HG02610 (cell line): Measurements from ENCODE around the gene RSPH3.
"Not testable (repeated sequence)": the region's sequence is repeated elsewhere in the genome, so short reads cannot be mapped to it uniquely, and the experiment has no call there.

ENCODE experiments used
- ATAC-seq: cut with Tn5 transposase; IDR thresholded peaks from one replicate; pipeline ENCODE4 v1.9.1; 2021; ENCODE audit warnings: mild to moderate bottlenecking, moderate library complexity; ENCODE audit not compliant: unreplicated experiment

The RSPH3 gene

DNA sequence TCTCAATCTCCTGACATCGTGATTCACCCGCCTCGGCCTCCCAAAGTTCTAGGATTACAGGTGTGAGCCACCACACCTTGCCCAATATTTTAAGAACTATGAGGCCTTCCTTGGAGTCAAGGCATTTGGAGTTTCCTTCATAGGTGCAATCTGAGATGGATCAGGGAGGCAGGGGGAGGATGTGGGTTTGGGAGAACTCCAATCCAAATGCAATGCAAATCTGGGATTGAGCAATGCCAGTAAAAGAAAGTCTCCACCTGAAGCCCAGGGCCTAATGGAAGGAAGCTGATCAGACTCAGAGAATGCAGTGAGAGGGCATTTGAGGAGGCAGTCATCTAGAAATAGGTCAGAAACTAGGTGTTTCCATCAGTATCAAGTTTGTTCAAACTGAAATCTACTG is 21.2 kb downstream of the RSPH3 start:
- no peak for ATAC-seq

DNA sequence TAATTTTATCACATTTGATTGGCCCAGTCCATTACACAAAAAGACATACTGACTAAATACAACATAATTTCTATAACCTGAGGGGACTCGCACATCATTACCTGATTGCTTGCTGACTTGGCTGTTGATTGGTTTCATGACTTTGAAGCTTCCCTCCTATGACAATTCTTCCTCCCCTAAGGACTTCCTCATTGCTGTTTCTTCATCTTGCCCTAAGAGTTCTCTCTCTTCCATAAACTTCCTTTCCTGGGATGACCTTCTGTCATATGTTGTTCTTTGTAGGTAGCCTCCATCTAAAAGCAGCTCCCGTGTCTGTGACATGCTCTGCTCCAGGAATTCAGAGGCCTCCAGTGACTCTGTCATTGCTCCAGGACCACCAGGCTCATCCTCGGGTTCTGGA is 22.6 kb downstream of the RSPH3 start:
- ATAC-seq: no peak

DNA sequence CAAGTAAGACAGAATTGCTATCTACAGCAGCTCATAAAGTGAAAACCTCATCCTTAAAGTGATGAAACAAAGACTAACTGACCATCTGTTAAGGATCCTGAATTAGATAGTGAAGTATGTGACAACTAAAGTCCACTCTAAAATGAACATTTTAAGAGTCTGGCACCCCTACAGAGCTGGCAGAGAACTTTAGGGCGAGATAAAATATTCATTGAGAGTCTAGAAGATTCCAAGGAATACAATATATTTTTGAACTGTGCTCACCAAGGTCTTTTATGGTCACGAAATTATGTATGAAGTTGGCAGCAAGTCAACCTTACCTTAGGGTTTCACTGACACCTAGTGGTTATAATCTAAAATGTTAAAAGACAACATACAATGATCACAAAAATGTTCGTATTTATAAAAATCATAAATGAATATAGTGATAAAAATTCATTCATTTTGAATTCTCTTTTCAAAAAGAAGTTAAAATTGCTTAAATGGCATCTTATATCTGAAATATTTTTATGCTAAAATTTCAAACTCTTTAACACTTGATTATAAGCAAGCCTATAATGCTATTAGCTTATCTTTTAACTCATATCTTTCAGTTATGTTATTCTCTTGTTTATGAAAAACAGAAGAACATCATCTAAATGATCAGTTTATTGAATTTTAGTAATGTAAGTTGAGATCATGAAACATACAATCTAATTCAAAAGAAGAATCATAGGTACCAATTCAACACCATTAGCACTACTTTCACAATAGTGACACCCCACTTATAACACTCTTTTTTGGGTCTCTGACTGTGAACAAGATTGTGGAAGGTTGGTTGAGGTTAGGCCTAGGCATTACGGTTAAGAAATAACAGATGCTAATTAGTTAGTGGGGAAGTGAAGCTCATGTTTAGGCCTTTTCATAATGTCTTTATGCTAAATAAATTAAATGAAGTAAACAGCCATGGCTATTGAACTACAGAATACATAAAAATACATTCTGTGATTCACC is 27.5 kb downstream of the RSPH3 start:
- ATAC-seq: no peak

DNA sequence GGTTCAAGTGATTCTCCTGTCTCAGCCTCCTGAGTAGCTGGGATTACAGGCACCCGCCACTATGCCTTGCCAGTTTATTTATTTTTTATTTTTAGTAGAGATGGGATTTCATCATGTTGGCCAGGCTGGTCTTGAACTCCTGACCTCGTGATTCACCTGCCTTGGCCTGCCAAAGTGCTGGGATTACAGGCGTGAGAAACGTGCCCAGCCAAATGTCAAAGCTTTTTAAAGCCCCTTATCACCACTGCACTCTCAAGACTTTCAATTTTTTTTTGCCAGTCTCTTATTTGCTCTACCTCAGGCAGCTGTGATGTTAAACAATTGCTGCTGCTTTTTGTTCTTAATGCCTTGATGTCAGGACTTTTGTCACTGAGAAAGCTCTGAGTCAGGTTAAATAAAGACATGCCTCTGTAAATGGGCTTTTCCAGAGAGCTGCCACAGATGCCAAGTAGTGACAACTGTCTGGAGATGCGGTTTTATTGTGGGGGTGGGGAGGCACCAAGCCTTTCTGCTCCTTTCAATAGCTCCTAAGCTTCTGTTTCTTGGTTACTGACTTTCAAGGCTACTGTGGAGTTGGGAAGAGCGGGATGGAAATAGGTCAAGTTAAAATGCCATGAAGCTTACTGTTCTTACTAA is 29.2 kb downstream of the RSPH3 start:
- no peak for ATAC-seq

DNA sequence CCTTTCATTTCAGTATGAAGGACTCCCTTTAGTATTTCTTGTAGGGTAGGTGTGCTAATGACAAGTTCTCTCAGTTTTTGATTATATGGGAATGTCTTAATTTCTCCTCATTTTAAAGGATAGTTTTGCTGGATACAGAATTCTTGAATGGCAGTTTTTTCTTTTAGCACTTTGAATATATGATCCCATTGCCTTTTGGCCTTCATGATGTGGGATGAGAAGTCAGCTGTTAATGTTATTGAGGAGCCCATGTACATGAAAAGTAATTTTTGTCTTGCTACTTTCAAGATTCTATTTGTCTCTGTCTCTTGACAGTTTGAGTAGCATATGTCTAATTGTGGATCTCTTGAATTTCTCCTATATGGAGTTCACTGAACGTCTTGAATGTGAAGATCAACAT is 30.9 kb downstream of the RSPH3 start:
- ATAC-seq: no peak

DNA sequence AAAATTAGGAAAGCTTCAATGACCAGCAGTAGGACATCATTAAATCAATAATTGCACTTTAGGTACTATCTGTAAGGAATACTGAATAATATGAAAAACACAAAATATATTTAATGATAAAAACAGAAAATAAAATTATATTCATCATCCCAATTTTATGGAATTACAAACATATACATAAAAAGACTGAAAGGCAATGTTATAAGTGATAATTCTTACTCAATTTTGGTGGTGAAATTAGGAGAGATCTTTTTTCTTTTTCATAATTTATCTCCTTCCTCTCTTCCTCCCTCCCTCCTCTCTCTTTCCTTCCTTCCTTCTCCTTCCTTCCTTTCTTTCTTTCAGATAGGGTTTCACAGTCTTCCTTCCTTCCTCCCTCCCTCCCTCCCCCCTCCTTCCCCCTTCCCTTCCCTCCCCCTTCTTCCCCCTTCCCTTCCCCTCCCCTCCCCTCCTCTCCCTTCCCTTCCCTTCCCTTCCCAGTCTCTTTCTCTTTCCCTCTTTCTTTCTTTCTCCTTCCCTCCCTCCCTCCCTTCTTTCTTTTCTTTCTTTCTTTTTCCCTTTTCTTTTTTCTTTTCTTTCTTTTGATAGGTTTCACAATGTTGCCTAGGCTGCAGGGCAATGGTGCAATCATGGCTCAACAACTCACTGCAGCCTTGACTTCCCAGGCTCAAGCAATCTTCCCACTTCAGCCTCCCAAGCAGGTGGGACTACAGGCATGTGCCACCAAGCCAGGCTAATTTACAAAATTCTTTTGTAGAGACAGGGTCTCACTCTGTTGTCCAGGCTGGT is 36.8 kb downstream of the RSPH3 start:
- ATAC-seq: no peak

DNA sequence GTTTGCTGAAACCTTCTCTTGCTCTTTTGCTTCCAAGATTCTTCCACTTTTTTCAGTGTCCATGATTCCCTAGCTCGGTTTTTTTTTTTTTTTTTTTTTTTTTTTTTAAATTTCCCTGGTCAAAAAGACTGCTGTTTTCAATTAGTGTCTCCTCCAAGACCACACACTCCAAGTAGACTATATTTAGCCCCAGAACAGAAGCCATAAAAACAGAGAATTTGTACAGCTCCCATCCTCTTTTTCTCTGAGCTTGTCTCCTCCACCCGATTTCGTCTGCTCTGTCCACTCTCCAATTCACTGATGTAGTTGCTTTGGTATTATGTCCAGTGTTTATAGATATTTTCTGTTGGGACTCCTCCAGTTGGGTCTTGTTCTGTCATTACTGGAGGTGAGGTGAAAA is 37.6 kb downstream of the RSPH3 start:
- no peak for ATAC-seq

DNA sequence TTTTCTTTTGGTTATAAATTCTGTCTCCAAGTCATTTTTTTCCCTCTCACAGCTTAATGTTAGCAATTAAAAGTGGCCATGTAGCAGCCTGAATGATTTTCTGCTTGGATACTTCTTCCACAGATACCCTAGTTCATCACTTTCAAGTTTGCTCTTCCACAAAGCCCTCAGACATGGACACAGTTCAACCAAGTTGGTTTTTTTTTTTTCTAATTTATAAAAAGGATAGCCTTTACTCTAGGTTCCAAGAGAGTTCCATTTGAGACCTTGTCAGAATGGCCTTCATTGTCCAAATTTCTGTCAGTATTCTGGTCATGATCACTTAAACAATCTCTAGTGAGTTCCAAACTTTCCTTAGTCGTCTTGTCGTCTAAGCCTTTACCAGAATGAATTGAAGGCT is 40.0 kb downstream of the RSPH3 start:
- no peak for ATAC-seq

DNA sequence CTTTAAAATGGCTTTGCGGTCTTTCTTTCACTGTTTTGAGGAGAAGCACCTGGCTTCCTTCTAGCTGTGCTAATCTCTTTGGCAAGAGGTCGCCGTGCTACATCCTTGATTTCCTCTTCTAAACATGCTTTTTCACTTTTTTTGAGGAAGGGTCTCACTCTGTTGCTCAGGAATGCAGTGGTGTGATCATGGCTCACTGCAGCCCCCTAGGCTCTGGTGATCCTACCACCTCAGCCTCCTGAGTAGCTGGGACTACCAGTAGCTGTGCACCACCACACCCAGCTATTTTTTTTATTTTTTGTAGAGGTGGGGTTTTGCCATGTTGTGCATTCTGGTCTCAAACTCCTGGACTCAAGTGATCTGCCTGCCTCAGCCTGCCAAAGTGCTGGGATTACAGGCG is 40.5 kb downstream of the RSPH3 start:
- ATAC-seq: no peak

DNA sequence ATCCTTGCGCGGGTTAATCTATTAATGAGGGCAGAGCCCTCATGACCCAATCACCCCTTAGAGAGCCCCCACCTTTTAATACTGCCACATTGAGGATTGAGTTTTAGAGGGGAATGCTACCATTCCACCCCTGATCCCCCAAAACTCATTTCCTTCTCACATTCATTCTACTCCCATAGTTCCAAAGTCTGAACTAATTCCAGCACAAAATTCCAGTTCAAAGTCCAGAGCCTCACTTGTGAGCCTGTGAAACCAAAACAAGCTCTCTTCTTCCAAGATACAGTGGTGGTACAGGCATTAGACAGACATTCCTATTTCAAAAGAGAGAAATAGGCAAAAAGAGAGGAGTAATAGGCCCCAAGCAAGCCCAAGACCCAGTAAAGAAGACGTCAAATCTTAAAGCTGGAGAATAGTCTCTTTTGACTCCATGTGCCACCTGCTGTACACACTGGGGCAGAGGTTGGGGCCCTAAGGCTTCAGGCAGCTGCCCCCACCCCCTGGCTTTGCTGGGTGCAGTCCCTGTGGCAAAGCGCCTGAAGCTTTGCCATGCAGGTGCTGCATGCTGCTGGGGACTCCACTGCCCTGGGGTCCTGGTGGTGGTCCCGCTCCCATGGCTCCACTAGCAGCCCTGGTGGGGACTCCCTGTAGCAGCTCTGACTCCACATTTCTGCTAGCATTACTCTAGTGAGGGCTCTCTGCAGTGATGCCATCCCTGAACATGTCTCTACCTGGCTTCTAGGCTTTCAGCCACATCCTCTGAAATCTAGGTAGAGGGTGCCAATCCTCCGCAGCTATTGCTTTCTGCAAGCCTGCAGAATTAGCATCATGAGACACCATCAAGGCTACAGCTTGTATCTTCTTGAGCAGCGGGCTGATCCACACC is 41.3 kb downstream of the RSPH3 start:
- no peak for ATAC-seq

DNA sequence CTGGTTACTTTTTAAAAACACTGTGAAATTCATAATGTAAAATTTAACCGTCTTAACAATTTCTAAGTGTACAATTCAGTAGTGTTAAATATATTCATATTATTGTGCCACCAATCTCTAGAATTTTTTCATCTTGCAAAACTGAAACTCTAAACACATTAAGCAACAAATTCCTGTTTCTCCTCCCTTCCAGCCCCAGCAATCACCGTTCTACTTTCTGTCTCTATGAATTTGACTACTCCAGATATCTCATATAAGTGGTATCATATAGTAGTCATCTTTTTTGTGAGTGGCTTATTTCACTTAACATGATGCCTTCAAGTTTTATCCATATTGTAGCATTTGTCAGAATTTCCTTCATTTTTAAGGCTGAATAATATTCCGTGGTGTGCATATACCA is 44.7 kb downstream of the RSPH3 start:
- ATAC-seq: no peak

DNA sequence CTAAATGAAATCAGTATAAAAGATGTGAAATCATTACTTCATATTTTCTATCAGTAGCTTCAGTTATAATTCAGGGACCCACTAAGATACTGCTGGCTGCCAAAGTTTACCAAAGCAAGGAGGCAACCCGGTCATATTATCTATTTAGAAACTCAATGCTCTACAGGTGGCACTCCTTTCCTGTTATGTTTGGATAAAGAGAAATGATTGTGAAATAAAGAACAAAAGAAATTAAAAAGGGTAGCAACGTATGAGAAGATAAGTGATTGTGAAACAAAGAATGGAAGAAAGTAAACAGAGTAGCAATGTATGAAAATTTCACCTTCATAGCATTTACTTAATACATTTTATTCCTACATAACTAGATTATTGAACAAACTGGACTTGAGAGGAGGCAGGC is 45.2 kb downstream of the RSPH3 start:
- no peak for ATAC-seq

DNA sequence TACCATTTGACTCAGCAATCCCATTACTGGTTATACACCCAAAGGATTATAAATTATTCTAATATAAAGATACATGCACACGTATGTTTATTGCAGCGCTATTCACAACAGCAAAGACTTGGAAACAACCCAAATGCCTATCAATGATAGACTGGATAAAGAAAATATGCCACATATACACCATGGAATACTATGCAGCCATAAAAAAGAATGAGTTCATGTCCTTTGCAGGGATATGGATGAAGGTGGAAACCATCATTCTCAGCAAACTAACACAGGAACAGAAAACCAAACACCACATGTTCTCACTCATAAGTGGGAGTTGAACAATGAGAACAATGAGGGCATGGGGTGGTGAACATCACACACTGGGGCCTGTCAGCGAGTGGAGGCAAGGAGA is 48.0 kb downstream of the RSPH3 start:
- not testable (repeated sequence) for ATAC-seq

DNA sequence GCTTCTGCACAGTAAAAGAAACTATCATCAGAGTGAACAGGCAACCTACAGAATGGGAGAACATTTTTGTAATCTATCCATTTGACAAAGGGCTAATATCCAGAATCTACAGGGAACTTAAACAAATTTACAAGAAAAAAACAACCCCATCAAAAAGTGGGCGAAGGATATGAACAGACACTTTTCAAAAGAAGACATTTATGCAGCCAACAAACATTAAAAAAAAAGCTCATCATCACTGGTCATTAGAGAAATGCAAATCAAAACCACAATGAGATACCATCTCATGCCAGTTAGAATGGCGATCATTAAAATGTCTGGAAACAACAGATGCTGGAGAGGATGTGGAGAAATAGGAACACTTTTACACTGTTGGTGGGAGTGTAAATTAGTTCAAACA is 48.4 kb downstream of the RSPH3 start:
- ATAC-seq: not testable (repeated sequence)

DNA sequence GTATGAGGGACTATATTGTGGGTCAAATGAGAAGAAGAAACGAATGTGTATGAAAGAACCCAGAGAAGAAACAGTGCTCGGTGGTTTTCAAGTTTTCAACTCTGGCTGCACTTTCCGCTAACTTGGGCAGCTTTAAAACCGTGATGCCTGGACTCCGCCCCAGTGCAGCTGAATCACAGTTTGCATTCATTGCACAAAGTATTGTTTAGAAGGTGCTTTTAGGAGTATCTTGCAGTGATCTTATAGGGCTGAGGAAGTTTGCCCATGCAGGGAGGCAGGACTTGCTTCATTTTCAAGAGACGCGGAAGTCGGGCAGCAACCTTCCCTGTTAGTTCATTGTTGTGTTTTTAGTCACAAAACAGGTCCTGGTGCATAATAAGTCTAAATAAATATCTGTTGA is 52.7 kb downstream of the RSPH3 start:
- ATAC-seq: no peak

DNA sequence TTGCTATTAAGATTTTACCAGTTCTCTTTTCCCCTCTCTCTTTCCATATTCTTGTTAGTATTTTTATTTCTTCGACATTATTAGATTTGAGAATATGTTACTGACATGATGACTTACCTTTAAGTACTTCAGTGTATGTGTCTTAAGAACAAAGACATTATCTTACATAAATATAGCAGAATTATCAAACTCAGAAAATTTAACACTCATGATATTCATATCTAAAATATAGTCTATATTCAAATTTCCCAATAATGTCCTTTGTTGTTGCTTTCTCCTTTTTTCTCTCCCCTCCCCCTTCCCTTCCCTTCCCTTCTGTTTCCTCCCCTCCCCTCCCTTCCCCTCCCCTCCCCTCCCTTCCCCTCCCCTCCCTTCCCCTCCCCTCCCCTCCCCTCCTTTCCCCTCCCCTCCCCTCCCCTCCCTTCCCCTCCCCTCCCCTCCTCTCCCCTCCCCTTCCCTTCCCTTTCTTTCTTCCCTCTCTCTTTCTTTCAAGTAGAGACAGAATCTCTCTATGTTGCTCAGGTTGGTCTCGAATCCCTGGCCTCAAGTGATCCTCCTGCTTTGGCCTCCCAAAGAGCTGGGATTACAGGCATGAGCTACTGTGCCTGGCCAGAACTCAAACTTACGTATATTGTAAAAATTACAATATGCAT is 56.5 kb downstream of the RSPH3 start:
- ATAC-seq: no peak

DNA sequence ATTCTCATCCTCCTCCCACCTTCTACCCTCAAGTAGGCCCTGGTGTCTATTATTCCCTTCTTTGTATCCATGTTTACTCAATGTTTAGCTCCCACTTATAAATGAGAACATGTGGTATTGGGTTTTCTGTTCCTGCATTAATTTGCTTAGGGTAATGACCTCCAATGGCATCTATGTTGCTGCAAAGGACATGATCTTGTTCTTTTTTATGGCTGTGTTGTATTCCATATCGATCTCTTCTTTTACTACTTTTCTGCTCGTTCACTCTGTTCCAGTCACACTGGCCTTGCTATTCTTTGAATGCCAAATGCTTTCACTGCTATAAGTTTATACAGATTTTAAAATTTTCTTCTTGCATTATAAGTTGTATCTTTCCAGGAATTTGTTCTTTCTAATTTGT is 57.7 kb downstream of the RSPH3 start:
- no peak for ATAC-seq

DNA sequence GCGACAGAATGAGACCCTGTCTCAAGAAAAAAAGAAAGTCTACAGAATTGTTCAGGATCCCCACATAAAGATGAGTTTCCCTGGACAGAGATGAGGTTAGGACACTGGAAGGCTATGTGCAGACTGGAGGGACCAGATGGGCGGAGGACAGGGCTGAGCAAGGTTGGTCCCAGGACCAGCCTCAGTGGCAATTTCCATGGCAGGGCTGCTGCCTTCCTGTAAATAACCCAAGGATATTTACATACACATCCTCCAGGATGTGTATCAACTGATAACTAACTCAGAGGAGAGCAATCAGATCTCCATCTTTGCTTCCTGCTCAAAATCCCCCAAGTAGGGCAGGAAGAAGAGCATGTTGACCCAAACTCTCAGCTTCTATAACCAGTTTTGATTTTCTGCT is 58.8 kb downstream of the RSPH3 start:
- ATAC-seq: no peak

DNA sequence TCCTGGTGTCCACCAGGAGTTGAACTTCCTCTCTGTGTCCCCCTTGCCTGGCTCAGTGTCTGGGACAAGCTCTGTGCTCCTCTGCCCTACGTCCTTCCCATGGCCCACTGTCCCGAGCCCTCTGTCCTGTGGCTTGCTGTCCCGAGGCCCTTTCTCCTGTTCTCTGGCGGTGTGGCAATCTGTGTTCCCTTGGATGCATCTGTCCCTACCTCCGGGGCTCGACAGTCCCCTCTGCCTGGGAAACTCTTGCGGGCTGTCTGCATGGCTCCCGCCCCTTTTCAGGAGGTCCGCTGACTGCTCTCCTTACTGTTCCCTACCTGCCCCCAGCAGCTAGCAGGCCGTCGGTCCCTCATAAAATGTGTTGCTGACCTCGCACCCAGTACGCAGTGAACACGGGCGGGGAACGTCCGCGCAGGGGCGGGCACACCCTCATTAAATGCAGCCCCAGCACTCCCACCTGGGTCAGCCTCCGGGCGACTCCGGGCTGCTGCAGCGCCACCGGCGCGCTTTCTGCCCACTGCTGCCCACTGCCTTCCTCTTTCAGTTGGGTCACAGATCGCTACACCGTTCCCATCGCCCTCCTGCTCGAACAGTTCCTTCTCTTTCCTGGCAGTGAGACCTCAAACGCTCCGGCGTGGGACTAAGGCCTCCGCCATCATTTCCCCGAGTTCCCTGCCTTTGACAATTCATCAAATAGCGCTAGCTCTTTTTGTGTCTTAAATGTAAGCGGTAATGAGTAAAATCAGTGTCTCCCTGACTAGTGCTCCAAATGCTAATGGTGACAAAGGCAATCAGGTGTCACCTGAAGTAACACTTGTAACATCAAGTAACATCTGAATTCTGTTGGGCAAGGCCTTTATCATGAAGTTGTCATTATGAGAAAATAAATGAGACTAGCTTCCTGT is 60.5 kb downstream of the RSPH3 start:
- no peak for ATAC-seq
